Activated naive CD4-positive, alpha-beta T cell treated with anti-CD3 and anti-CD28 coated beads, Interleukin-2, amount 50 U/mL, for 16 hours (primary cell): ENCODE results near the gene ATP6V1G3.
"Not testable (repeated sequence)": the region's sequence is repeated elsewhere in the genome, so short reads cannot be mapped to it uniquely, and the experiment has no call there.

Experiments
- DNase-seq: peaks from one replicate; pipeline ENCODE4 v3.0.0-alpha.2; 2020

Gene ATP6V1G3

DNA sequence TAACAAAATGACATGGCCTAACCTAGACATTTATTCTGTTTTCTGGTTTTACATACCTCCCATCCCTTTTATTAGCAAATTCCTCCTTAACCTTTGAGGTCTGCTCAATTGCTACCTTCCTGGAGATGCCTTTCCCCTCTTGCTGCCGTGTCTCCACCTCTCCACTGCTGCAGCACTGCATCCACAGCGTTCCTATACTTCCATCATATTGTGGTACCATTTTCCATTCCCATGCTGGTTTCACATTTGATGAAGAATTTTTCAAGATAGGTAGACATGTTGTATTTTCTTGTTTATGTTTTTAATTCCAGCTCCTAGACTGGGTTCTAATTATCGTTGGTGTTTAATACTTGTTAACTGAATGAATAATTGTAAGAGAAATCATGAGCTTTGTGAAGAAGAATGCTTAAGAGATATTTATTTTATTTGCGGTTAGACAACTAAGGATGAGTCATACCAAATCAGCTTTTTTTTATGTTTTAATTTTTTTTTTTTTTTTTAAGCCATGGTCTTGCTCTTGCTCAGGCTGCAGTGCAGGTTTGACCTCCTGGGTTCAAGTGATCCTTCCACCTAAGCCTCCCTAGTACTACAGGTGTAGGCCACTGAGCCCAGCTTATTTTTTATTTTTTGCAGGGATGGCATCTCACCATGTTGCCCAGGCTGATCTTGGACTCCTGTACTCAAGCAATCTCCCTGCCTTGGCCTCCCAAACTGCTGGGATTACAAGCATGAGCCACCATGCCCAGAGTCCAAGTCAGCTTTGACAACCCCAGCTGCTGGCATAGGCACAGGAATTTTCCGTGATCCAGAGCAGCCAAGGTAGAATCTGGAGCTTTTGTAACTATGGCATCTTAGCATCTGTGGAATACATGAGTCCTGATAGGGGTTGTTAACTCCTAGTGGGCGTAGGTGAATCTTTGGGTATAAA lies 44.0 kb downstream of the ATP6V1G3 start:
- no peak for DNase-seq

DNA sequence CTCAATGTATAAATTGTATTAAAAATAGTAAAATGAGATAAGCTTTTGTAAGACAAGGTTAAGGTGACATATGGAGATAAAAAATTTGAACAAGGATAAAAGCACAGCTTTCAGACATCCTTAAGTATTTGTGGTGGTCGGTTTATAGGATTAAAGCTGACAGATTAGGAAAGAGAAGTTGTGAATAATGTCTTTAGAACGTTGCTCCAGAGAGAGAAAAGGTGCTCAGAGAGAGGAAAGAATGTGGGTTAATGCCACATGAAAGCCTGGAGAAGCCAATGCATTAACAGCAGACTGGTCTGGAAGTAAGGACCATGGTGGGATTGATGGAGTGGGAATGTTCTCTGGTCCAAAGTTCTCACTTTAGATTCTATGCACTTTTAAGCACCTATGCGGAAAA lies 44.8 kb downstream of the ATP6V1G3 start:
- no peak for DNase-seq

DNA sequence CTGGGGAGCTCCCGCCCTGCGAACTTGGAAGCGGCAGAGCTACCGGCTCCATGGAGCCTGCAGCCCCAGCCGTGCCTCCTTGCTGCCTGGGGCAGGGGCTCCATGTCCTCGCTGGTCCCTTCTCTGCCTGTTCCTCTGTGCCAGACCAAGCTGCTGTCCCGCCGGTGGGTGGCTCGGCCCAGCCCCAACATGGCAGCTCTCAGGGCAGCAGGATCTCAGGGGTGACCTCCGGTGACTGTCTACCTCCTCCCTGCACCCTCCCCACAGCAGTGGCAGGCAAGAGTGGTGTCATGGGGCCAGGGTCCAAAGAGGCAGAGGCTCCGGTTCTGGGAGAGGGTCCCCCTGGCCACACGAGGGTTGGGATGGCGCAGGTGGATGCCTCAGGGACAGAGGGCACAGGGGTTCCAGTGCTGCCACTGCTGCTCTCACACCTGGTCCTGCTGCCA lies 45.8 kb downstream of the ATP6V1G3 start:
- no peak for DNase-seq

DNA sequence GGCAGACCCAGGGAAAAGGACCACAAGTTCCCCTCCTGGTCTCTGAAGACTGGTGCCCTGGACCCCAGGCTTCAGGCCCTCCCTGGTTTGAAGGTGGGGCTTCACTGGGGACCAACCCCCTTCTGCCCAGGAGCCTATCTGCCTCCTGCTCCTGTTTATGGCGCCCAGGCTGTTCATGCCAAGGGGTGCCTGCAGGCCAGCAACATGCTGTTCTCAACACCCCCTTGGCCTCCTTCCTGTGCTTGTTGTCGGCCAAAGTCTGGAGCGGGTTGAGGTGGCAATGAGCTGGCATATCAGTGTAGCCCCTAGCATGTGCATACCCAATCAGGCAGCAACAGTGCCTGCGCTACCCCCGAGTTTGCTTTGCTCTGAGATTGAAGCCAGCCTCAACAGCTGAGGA lies 46.3 kb downstream of the ATP6V1G3 start:
- DNase-seq, result no peak

DNA sequence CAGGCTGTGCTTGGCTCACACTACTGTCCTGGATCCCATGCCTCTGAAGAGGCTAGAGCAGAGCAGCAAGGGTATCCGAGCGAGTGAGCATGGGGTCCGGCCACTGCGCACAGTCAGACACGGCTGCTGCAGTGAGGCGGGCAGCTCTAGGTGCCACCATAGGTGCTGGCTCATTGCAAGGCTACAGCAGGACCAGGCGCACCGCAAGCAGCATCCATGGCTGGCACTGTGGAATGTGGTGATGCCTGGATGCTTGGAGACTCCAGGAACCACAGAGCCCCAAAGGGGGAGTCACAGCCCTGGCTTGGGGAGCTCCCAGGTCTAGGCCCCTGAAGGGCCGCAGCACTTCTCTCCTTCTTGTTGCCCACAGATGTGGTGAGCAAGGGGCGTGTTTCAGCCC lies 47.2 kb downstream of the ATP6V1G3 start:
- no peak for DNase-seq

DNA sequence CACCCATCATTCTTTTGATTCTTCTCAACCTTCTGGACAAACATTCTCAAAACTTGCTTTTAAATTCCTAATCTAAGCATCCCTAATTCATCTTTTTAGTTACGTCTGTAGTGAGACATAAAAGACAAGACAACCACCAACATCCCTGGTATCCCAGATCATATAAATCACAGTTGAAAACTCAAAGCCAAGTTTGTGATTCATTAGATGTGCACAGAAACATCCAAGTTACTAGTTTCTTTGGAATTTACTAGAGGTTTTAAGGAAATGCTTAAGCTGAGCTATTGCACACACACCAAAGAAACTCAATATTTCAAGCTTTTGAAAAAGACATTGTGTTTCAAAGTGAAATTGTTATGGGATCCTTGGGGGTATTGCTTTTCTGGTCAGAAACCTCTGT lies 47.6 kb downstream of the ATP6V1G3 start:
- no peak for DNase-seq

DNA sequence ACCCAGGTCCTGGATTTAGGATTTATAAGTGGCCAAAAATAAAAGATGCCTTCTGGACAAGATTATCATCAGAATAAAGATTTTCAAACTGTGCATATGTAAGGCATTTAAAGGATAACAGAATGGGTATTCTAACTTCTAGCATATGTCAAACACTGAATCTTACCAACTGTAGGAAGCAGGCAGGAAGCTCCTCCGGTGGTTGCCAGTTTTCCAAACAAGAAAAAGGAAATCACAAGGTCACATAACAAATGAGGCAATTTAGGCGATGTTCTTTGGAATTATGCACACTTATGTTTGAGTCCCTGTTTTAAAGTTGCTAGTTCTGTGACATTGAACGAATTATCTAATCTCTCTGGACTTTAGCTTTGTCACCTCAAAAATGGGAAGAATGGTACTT lies 48.9 kb downstream of the ATP6V1G3 start:
- DNase-seq, result no peak

DNA sequence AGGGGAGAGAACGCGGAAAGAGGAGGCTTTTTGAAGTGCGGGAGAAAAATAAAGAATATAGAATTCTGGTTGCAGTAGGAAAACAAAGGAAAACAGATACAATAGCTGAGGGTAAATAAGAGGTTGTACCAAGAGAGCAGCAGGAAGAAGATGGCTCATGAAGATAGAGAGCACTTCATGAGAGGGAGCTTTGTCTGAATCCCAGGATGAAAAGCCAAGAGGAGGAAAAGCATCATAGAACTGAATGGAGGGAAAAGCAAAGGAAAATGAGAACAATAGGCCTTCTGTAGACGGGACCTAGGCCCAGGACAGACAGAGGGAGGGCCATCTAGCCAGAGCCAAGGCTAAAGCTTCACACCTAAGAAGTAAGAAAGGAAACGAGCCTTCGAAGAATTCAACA lies 49.5 kb downstream of the ATP6V1G3 start:
- no peak for DNase-seq

DNA sequence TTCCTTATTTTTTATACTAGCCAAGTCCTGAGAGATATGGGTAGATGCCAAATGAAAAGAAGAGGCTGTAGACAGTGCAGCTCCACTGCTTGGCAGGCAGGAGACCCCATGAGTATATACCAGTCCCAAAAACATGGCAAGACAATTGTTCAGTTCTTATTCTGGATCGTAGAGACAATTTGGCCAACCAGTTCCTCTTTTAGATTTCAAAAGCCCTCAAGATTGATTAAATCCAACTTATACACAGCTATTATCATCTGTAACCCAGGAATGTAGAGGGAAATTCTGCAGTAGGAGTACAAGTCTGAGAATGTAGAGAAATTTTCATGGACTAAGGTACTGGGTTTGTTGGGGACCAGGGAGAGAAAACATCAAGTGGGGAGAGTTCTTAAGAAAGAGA lies 50.3 kb downstream of the ATP6V1G3 start:
- DNase-seq, result no peak

DNA sequence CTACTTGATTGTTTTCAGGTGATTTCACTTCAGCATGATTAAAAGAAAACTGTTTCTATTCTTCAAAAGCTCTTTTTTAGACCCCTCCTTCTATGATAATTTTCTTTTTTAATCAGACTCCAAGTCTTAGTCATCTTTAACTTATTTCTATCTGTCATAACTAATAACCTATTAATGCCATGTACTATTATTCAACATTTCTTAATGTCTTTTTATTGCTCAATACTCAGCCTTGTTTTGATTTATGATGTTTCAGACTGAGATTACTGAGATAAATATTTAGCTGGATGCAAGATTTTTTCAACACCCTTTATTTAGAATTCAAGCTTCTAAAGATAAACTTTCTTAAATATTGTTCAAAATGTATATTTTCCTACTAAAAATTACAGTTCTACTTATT lies 53.6 kb downstream of the ATP6V1G3 start:
- DNase-seq, result no peak

DNA sequence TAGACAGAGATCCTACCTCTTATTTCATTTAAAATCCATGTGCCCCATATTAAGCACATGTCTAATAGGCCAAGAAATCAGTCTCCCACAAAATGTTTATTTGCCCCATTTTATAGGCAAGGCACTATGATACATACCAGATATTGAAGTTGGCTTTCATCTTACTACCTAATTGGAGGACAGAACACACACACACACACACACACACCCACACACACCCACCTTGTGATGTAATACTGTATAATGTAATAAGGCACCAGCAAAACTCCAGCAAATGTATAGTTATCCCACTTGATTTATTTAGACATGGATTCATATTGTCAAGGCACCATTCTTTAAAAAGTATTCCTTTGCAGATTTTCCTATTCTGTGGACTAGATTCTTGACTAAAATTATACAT lies 56.8 kb downstream of the ATP6V1G3 start:
- no peak for DNase-seq

DNA sequence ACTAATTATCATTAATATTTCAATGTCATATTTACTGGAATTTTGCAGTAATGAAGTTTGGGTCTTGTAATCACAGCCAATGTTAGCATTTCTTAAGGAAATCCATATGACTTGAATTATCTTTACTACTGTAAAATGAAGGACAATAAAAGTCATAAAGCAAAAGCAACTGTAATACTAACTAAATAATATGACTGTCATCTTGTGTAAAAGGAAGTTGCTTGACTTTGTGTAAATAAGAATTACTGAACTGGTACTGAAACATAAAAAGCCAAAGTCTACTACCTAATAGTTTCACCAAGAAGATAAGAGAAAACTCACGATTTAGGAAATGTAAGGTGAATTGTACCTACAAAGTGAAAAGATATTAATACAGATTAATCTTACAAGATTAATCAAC lies 57.5 kb downstream of the ATP6V1G3 start:
- DNase-seq, result no peak

DNA sequence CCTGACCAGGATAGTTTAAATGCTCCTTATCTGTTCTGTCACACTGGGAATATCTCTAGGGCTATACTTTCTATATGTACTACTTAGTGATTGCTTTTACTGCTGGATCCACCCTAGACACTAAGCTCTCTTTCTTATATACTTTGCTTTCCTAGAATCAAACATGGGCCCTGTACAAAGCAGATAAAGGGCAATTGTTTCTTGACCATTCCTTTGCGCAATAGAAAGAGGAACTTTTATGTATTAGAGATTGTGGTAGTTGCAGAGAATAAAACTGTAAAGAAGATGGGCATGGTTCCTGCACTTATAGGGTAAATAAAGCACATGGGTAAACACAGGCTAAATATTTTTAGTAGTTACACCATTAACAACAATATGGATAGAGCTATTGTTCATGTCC lies 58.8 kb downstream of the ATP6V1G3 start:
- no peak for DNase-seq

DNA sequence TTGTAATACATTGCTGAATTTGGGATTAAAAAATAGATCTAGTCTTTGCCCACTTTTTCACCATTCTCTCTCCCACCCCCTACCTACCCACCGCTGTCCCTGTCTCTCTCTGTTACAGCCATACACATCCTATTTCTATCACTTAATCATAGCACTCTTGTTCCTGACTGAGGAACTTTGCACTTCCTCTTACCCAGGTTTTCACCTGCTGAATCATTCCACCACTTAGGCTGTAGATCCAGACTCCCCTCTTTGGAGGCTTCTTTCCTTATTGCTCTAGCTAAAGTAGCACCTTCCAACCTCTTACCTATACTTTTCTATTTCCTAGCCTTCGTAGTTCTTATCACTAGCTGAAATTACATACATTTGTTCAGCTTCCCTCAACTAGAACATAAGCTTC lies 59.6 kb downstream of the ATP6V1G3 start:
- no peak for DNase-seq

DNA sequence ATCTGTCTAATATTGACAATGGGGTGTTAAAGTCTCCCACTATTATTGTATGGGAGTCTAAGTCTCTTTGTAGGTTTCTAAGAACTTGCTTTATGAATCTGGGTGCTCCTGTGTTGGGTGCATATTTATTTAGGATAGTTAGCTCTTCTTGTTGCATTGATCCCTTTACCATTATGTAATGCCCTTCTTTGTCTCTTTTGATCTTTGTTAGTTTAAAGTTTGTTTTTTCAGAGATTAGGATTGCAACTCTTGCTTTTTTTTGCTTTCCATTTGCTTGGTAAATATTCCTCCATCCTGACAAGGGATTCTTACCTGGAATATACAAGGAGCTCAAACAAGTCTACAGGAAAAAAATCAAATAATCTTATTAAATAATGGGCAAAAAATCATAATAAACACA lies 63.1 kb downstream of the ATP6V1G3 start:
- DNase-seq, result not testable (repeated sequence)
